ENCODE results near the gene UPP2. TPM values are rescaled to one million over a fixed set of nuclear protein-coding genes. Genes with fewer than 3 reads are reported as not detected.

The UPP2 gene
- total RNA-seq, 2 donors from 2014 or later: not detected

GRCh38 chr2:158098178-158098577, 3.5 kb upstream of the UPP2 start:
- H3K27ac Mint-ChIP-seq: no peak overlapping the region

GRCh38 chr2:158099716-158100115, 2.0 kb upstream of the UPP2 start:
- no peak overlapping the region for H3K27ac Mint-ChIP-seq
- DNase-seq (ENCODE audit: low spot score in 2 of 2): no peak
- H3K36me3 Mint-ChIP-seq: no peaks in the 10 kb centered on the region
- H3K9me3 Mint-ChIP-seq: no peaks in the 10 kb centered on the region
- no peak for ATAC-seq

More at GRCh38 chr2:158098178-158098577, 3.5 kb upstream of the UPP2 start:
- DNase-seq (ENCODE audit: low spot score in 2 of 2) (no peak), ATAC-seq (no peak)
- Mint-ChIP-seq H3K9me3 (no peaks in the 10 kb centered on the region), H3K36me3 (no peaks in the 10 kb centered on the region)

- H3K36me3 Mint-ChIP-seq: no peaks in the 10 kb centered on the region
- no peaks in the 10 kb centered on the region for H3K9me3 Mint-ChIP-seq
- no peak for DNase-seq (ENCODE audit: low spot score in 2 of 2)
- H3K27ac Mint-ChIP-seq: no peak overlapping the region
- ATAC-seq: no peak
These were observed 1.3 kb upstream of the UPP2 start for GRCh38 chr2:158100411-158100810.

- Mint-ChIP-seq H3K9me3 (no peaks in the 10 kb centered on the region), H3K27ac (no peak overlapping the region), H3K36me3 (no peaks in the 10 kb centered on the region)
- ATAC-seq (no peak), DNase-seq (ENCODE audit: low spot score in 2 of 2) (no peak)
These were observed 770 bp downstream of the UPP2 start for GRCh38 chr2:158102446-158102845.

GRCh38 chr2:158103411-158104012, 1.8 kb downstream of the UPP2 start:
- no peaks in the 10 kb centered on the region for H3K9me3 Mint-ChIP-seq
- H3K27ac Mint-ChIP-seq: no peak overlapping the region
- ATAC-seq (no peak), DNase-seq (ENCODE audit: low spot score in 2 of 2) (no peak)
- no peaks in the 10 kb centered on the region for H3K36me3 Mint-ChIP-seq

GRCh38 chr2:158104903-158105302, 3.2 kb downstream of the UPP2 start:
- H3K36me3 Mint-ChIP-seq: no peaks in the 10 kb centered on the region
- ATAC-seq (no peak), DNase-seq (ENCODE audit: low spot score in 2 of 2) (no peak)
- H3K9me3 Mint-ChIP-seq: no peaks in the 10 kb centered on the region
- H3K27ac Mint-ChIP-seq: no peak overlapping the region

GRCh38 chr2:158112992-158113391, 11.3 kb downstream of the UPP2 start:
- ATAC-seq (no peak), DNase-seq (ENCODE audit: low spot score in 2 of 2) (no peak)
- Mint-ChIP-seq H3K27ac (no peak overlapping the region), H3K36me3 (no peaks in the 10 kb centered on the region), H3K9me3 (no peaks in the 10 kb centered on the region)

GRCh38 chr2:158113741-158114295, 12.1 kb downstream of the UPP2 start:
- Mint-ChIP-seq H3K27ac (no peak overlapping the region), H3K36me3 (no peaks in the 10 kb centered on the region), H3K9me3 (no peaks in the 10 kb centered on the region)
- no peak for DNase-seq (ENCODE audit: low spot score in 2 of 2)
- ATAC-seq: no peak

GRCh38 chr2:158114516-158114915, 12.8 kb downstream of the UPP2 start:
- no peaks in the 10 kb centered on the region for H3K9me3 Mint-ChIP-seq
- DNase-seq (ENCODE audit: low spot score in 2 of 2) (no peak), ATAC-seq (no peak)
- H3K27ac Mint-ChIP-seq: no peak overlapping the region
- H3K36me3 Mint-ChIP-seq: no peaks in the 10 kb centered on the region

- Mint-ChIP-seq H3K36me3 (no peaks in the 10 kb centered on the region), H3K27ac (no peak overlapping the region), H3K9me3 (no peaks in the 10 kb centered on the region)
- DNase-seq (ENCODE audit: low spot score in 2 of 2) (no peak), ATAC-seq (no peak)
These were observed 13.6 kb downstream of the UPP2 start for GRCh38 chr2:158115202-158115767.

- H3K36me3 Mint-ChIP-seq: no peaks in the 10 kb centered on the region
- H3K9me3 Mint-ChIP-seq: no peaks in the 10 kb centered on the region
- ATAC-seq (no peak), DNase-seq (ENCODE audit: low spot score in 2 of 2) (no peak)
- no peak overlapping the region for H3K27ac Mint-ChIP-seq
These were observed 15.3 kb downstream of the UPP2 start for GRCh38 chr2:158116936-158117335.

- DNase-seq (ENCODE audit: low spot score in 2 of 2) (no peak), ATAC-seq (no peak)
- H3K9me3 Mint-ChIP-seq: no peaks in the 10 kb centered on the region
- H3K36me3 Mint-ChIP-seq: no peaks in the 10 kb centered on the region
- H3K27ac Mint-ChIP-seq: no peak overlapping the region
These were observed 18.4 kb downstream of the UPP2 start for GRCh38 chr2:158120102-158120501.

- DNase-seq (ENCODE audit: low spot score in 2 of 2) (no peak), ATAC-seq (no peak)
- Mint-ChIP-seq H3K27ac (no peak overlapping the region), H3K36me3 (no peaks in the 10 kb centered on the region), H3K9me3 (no peaks in the 10 kb centered on the region)
These were observed 19.3 kb downstream of the UPP2 start for GRCh38 chr2:158120664-158121641.

- Mint-ChIP-seq H3K27ac (no peak overlapping the region), H3K9me3 (no peaks in the 10 kb centered on the region), H3K36me3 (no peaks in the 10 kb centered on the region)
- ATAC-seq: no peak
- no peak for DNase-seq (ENCODE audit: low spot score in 2 of 2)
These were observed 23.2 kb downstream of the UPP2 start for GRCh38 chr2:158124896-158125295.

- ATAC-seq (no peak), DNase-seq (ENCODE audit: low spot score in 2 of 2) (no peak)
- H3K9me3 Mint-ChIP-seq: no peaks in the 10 kb centered on the region
- no peak overlapping the region for H3K27ac Mint-ChIP-seq
- H3K36me3 Mint-ChIP-seq: no peaks in the 10 kb centered on the region
These were observed 24.3 kb downstream of the UPP2 start for GRCh38 chr2:158125756-158126498.

GRCh38 chr2:158127380-158127804, 25.7 kb downstream of the UPP2 start:
- H3K36me3 Mint-ChIP-seq: no peaks in the 10 kb centered on the region
- no peak for ATAC-seq
- no peak for DNase-seq (ENCODE audit: low spot score in 2 of 2)
- H3K9me3 Mint-ChIP-seq: no peaks in the 10 kb centered on the region
- H3K27ac Mint-ChIP-seq: no peak overlapping the region
